C1 segment of cervical spinal cord (tissue), 14 donors: ENCODE results near the gene CAMK2N2.
A peak's percentile ranks its signal among the peaks of the same experiment; 100 is the strongest.

Source experiments
- DNase-seq, 14 donors: peaks; one replicate each; lab custom pipeline; 2025; lab: John Stamatoyannopoulos, UW

The CAMK2N2 gene

GRCh38 chr3:184261270-184261853 is at the start of gene CAMK2N2:
Gene CAMK2N2, minus strand, starts transcription at chr3:184261553. Its CDS starts 268 bp downstream, at chr3:184261285.
- DNase-seq: peak in 9 of 14 donors; percentile 12 to 73 (median 51)

- DNase-seq: no peak
Observed at GRCh38 chr3:184308744-184309143, 47.4 kb upstream of the CAMK2N2 start.

- DNase-seq: no peak
Observed at GRCh38 chr3:184307915-184308314, 46.6 kb upstream of the CAMK2N2 start.

- DNase-seq: no peak
Observed at GRCh38 chr3:184306341-184306972, 45.1 kb upstream of the CAMK2N2 start.

- no peak for DNase-seq
Observed at GRCh38 chr3:184305577-184305976, 44.2 kb upstream of the CAMK2N2 start.

- no peak for DNase-seq
Observed at GRCh38 chr3:184300378-184300720, 39.0 kb upstream of the CAMK2N2 start.

GRCh38 chr3:184299488-184300377 is 38.4 kb upstream of the CAMK2N2 start:
- DNase-seq: no peak

GRCh38 chr3:184298759-184299487 is 37.6 kb upstream of the CAMK2N2 start, which contains the start of gene PSMD2:
Gene PSMD2, plus strand, starts transcription at chr3:184299241. Its CDS starts 26 bp downstream, at chr3:184299267.
- peak; percentile 82 to 98 (median 94) for DNase-seq

GRCh38 chr3:184296616-184297015 is 35.3 kb upstream of the CAMK2N2 start:
- no peak for DNase-seq

- no peak for DNase-seq
Observed at GRCh38 chr3:184295771-184296170, 34.4 kb upstream of the CAMK2N2 start.

- no peak for DNase-seq
Observed at GRCh38 chr3:184291738-184292445, 30.5 kb upstream of the CAMK2N2 start.

- no peak for DNase-seq
Observed at GRCh38 chr3:184291044-184291737, 29.8 kb upstream of the CAMK2N2 start.

- DNase-seq: no peak
Observed at GRCh38 chr3:184290331-184290730, 29.0 kb upstream of the CAMK2N2 start.

GRCh38 chr3:184289426-184289938 is 28.1 kb upstream of the CAMK2N2 start:
- peak in 8 of 14 donors; percentile 3 to 39 (median 20) for DNase-seq

GRCh38 chr3:184284696-184285095 is 23.3 kb upstream of the CAMK2N2 start:
- DNase-seq: peak in 10 of 14 donors; percentile 7 to 79 (median 32)

- no peak for DNase-seq
Observed at GRCh38 chr3:184283681-184284080, 22.3 kb upstream of the CAMK2N2 start.

GRCh38 chr3:184282941-184283340 is 21.6 kb upstream of the CAMK2N2 start:
- no peak for DNase-seq

- no peak for DNase-seq
Observed at GRCh38 chr3:184277366-184277765, 16.0 kb upstream of the CAMK2N2 start.

- DNase-seq: peak in 2 of 14 donors; percentile 17 to 21
Observed at GRCh38 chr3:184275961-184276910, 14.9 kb upstream of the CAMK2N2 start, which contains the start of gene ECE2. Gene ECE2, plus strand, starts transcription at chr3:184276022. Its CDS starts 132 bp downstream, at chr3:184276154.
